H7 (cell line): ENCODE data around the gene RGS6. TPM values are rescaled to one million over a fixed set of nuclear protein-coding genes. Genes with fewer than 3 reads are reported as not detected.

ENCODE experiments used
- DNase-seq: peaks from one replicate; pipeline ENCODE4 v3.0.0; 2012
- H3K27me3 ChIP-seq: 2 replicates; pipeline ENCODE4 v1.6.0; 2011; ENCODE audit warnings: mild to moderate bottlenecking, low read length; ENCODE audit not compliant: control insufficient read depth, insufficient read depth
- H3K36me3 ChIP-seq: replicated peaks from 2 replicates; pipeline ENCODE4 v1.5.1; 2011; ENCODE audit warnings: low read length; ENCODE audit not compliant: control insufficient read depth, insufficient read depth
- H3K4me3 ChIP-seq: 2 replicates; pipeline ENCODE4 v1.5.1; 2011; ENCODE audit warnings: low read depth, mild to moderate bottlenecking, control low read depth, low read length, moderate library complexity; ENCODE audit not compliant: insufficient read depth
- total RNA-seq: library from RNA; depleted of rRNA; stranded (reverse); fragments of >200 nt; shearing (Covaris generic); gene quantifications from 2 replicates; pipeline ENCODE4 v1.2.3, GENCODE V29; 2014

Gene RGS6
- total RNA-seq, 1 experiment from 2014 or later = 0.87 TPM

DNA sequence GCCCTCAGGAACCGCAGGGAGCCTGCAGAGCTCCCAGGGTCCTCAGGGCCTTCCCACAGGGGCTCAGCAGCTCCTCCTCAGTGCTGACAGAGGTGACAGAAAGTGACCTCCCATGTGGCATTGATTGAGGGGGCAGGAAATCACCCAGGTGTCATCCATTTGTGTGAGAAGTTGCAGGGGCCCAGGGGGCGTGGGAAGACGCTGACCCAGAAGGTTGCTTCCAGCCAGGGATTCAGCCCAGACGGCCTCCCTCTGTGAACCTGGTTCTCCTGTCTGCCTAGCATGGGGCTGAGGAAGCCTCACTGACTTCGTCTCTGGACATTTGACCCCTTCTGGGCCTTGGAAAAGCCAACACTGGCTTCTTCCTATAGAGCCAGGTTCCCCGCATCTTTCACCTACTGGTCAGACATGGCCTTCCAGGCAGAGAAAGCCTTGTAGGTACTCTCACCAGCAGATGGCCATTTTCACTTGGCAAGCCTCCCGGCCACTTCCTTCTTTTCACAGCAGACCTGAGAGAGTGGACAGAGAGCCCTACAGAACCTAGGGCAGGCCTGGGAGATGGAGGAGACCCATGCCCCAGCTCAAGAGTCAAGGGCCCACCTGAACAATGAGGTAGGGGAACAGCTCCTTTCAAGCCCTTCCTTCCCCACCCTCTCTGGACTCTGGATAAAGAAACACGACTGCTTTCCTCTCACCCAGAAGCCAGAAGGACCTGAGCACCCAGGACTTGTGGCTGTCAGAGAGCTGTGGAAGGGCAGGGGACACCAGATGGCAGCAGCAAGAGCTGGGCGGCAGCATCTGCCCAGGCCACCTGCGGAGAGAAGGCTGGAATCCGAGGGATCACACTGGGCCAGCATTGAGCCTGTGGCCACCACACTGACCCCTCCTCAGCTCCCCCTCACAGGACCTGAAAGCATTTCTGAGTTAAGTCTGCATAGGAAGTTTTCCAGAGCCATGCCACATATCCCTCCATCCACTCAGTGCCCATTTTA is 583.8 kb downstream of the RGS6 start:
- no peak for DNase-seq
- no peaks in the 10 kb centered on the region for H3K27me3 ChIP-seq
- no peaks in the 10 kb centered on the region for H3K36me3 ChIP-seq
- no peak overlapping the region for H3K4me3 ChIP-seq

DNA sequence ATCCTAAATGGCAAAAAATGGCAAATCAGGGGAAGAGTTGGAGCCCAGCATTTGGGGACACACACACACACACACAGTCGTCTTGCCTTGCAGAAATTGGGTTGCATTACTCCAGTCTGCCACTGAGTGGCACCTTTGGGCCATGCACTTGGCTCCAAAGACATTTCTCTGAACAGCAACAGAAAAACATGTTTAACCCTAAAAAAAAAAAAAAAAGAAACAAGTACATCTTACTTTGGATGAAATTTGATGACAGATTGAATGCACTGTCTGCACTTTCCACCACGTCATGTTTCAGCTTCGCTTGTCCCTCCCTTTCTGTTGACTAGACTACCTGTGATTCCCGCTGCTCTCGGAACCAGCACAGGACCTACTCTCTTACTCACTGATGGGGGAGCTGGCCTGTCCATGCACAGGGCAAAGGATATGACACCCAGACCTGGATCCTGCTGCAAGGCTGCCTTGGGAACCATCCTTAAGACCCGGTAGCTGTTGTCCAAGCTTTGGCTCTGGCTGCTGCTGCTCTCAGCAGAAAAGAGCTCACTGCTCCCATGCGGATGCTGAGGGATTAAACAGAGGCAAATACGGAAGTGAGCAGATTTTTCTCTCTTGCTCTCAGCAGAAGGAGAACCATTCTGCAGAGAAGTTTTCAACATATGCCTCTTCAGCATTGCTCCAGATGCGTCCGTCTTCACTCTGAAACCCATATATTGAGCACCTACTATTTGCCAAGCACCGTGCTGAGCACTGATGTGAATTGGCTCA is 584.9 kb downstream of the RGS6 start:
- H3K4me3 ChIP-seq = no peak overlapping the region
- H3K27me3 ChIP-seq = no peaks in the 10 kb centered on the region
- peak; percentile 56 for DNase-seq
- no peaks in the 10 kb centered on the region for H3K36me3 ChIP-seq

GRCh38 chr14:72517736-72518135 is 585.5 kb downstream of the RGS6 start:
- Histone ChIP-seq H3K27me3 (no peaks in the 10 kb centered on the region), H3K36me3 (no peaks in the 10 kb centered on the region), H3K4me3 (no peak overlapping the region)
- DNase-seq = no peak

DNA sequence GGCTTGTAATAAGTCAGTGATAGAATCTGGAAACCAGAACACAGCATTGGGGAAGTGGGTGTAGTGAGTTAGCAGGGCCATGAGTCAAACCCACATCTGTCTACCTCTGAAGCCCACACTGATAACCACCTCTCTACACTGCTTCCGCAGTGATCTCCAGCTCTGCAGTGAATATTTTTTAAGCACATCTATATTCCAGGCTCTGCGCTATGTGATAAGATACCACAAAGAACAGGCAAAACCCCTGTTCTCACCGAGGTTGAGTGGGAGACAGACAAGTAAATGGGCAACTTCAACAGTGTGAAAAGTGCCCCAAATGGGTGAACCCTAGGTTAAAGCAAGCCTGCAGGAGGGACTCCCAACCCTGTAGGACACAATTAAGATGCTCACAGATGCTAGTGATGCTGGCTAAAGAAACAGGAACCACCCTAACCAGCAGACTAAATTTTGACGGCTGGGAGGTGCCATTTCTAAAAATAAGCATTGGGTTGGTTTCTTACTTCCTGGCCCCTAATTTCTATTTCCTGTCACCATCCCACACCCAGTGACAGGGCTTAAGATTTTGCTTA is 586.7 kb downstream of the RGS6 start:
- DNase-seq = no peak
- Histone ChIP-seq H3K4me3 (no peak overlapping the region), H3K27me3 (no peaks in the 10 kb centered on the region), H3K36me3 (no peaks in the 10 kb centered on the region)

GRCh38 chr14:72519543-72519942 is 587.3 kb downstream of the RGS6 start:
- no peak for DNase-seq
- H3K36me3 ChIP-seq = no peaks in the 10 kb centered on the region
- no peaks in the 10 kb centered on the region for H3K27me3 ChIP-seq
- H3K4me3 ChIP-seq = no peak overlapping the region

DNA sequence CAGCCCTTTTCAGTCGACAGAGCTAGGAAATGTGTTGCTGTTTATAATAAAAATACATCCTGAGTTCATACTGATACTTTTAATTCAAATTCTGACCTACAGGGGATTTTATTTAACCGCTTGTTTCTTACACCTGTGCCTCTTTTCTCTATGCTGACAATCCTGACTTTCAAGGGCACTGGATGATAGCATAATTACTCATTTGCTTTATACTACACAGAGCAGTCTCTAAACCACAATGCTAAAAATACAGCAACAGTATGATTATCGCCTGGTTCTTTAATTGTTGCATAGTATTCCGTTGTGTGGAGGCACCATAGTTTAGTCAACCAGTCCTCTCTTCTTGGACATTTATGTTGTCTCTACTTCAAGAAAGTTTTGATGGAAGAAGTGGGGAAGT is 588.8 kb downstream of the RGS6 start:
- Histone ChIP-seq H3K27me3 (no peaks in the 10 kb centered on the region), H3K36me3 (no peaks in the 10 kb centered on the region), H3K4me3 (no peak overlapping the region)
- no peak for DNase-seq

DNA sequence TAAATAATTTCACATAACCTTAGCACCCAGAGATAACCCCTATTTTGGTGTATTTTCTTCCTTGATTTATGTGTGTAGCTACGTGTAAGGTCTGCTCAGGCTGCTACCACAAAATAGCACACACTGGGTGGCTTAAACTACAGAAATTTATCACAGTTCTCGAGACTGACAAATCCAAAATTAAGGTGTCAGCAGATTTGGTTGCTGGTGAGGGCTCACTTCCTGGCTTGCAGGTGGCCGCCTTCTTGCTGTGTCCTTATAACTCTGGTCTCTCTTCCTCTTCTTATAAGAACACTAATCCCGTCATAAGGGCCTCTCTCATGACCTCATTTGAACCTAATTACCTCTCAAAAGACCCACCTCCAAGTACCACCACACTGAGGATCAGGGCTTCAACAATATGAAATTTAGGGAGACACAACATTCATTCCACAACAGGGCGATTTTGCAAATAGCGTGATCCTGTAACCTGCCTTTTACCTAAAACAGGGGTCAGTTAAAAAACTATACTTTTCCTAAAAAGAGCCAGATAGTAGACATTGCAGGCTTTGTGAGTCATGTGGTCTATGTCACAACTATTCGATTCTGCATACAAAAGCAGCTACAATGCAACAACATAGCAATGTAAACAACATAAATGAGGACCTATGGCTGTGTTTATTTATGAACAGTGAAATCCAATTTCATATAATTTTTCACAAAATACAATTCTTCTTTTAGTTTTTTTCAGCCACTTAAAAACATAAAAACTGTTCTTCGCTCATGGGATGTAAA is 589.9 kb downstream of the RGS6 start:
- Histone ChIP-seq H3K4me3 (no peak overlapping the region), H3K36me3 (no peaks in the 10 kb centered on the region), H3K27me3 (no peaks in the 10 kb centered on the region)
- DNase-seq = no peak

- H3K36me3 ChIP-seq = no peaks in the 10 kb centered on the region
- no peaks in the 10 kb centered on the region for H3K27me3 ChIP-seq
- no peak for DNase-seq
- no peak overlapping the region for H3K4me3 ChIP-seq
Observed at GRCh38 chr14:72522847-72523246, 590.6 kb downstream of the RGS6 start.

DNA sequence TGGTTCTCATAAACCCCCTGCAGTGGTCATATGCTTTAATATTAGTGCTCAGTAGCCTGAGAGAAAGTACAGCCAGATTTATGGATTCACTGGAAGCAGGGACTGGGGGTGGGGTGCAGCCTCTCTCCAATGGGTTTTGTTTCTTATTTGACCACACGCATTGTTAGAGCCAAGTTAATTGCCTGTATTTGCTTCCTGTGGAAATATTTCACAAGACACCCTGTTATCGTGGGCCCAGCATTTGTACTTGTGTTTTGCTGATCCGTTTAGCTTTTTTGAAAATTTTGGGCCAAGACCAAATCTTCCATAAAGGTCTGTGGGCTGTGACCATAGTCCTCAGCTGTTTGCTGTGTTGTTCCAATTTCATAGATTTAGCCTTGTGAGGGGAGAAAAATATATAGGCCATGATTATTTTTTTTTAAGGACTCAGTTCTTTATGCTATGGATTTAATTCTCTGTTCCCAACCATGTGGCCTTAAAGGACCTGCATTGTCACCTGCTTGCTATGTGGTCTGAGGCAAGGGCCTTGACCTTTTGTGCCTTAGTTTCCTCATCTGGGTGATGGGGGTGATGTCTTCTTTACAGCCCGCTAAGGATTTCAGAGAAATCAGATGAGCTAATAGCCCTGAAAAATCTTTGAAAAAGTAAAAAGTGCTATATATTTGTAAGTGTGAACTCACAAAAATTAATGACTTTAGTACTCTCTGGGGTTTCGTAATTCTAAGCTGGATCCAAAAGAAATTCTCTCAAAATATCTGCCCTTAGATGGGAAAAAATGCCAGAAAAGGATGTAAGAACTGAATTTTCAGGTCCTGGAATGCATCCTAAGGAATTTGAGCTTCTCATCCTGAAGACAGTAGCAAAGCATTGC is 591.4 kb downstream of the RGS6 start:
- Histone ChIP-seq H3K4me3 (no peak overlapping the region), H3K27me3 (no peaks in the 10 kb centered on the region), H3K36me3 (no peaks in the 10 kb centered on the region)
- no peak for DNase-seq

DNA sequence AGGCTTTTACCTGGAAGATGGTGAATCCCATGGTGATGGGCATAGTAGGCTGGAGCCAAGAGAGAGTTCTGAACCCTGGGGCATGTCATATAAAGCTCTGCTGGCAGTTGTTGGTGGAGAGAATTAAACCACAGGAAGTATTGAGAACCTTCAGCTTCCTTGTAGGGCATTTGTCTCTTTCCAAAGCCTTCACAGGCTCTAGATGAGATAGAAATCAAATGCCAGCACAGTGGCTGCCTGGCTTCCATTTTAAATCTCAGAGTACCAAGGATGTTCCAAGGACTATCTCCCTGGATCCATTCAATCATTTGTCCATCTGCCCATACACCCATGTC is 592.0 kb downstream of the RGS6 start:
- Histone ChIP-seq H3K36me3 (no peaks in the 10 kb centered on the region), H3K4me3 (no peak overlapping the region), H3K27me3 (no peaks in the 10 kb centered on the region)
- no peak for DNase-seq

GRCh38 chr14:72525087-72525915 is 593.1 kb downstream of the RGS6 start:
- DNase-seq = no peak
- Histone ChIP-seq H3K4me3 (no peak overlapping the region), H3K36me3 (no peaks in the 10 kb centered on the region), H3K27me3 (no peaks in the 10 kb centered on the region)

- Histone ChIP-seq H3K36me3 (no peaks in the 10 kb centered on the region), H3K4me3 (no peak overlapping the region), H3K27me3 (no peaks in the 10 kb centered on the region)
- no peak for DNase-seq
Observed at GRCh38 chr14:72527591-72527990, 595.4 kb downstream of the RGS6 start.
